GM11168 (cell line): Measurements from ENCODE around the gene TBKBP1.

Experiments
- in situ Hi-C: fragments of 300-500 bp; cut with MboI; formaldehyde crosslinking; loops from one replicate; pipeline ENCODE4 v1.12.0; 2022; ENCODE audit warnings: low sequenced_read_pairs; ENCODE audit not compliant: unreplicated experiment

TBKBP1 gene

DNA sequence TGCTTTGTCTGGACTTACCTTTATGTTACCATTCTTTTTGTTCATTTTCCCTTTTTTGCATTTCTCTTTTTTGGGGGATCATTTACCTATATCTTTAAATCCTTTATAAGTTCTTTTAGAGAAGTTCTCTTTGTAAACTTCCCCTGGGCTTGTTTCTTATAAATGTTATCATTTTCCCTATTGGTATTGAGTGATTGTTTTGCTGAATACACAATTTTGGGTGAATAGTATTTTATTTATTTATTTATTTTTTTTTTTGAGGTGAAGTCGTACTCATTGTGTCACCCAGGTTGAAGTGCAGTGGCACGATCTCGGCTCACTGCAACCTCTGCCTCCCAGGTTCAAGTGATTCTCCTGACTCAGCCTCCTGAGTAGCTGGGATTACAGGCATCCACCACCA, 57.5 kb downstream of the TBKBP1 start:
- in situ Hi-C loops = no loop called here

DNA sequence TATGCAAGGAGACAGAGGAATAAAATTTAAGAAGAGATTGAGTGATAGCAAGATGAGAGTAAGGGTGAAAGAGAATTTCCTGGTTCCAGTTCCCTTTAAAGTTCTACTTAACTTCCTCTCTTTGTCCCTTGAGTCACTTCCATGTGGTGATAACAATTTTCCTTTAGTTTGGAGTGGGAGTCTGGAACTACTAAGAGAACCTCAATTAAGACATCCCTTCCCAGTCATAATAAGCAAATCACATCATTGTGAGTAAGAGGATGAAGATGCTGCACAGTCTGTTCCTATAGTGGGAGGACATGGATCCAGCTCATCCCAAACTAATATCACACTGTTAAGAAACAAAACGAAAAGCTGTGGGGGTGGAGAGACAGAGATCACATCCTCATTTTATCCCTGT, 63.4 kb downstream of the TBKBP1 start:
- in situ Hi-C loops = no loop called here

DNA sequence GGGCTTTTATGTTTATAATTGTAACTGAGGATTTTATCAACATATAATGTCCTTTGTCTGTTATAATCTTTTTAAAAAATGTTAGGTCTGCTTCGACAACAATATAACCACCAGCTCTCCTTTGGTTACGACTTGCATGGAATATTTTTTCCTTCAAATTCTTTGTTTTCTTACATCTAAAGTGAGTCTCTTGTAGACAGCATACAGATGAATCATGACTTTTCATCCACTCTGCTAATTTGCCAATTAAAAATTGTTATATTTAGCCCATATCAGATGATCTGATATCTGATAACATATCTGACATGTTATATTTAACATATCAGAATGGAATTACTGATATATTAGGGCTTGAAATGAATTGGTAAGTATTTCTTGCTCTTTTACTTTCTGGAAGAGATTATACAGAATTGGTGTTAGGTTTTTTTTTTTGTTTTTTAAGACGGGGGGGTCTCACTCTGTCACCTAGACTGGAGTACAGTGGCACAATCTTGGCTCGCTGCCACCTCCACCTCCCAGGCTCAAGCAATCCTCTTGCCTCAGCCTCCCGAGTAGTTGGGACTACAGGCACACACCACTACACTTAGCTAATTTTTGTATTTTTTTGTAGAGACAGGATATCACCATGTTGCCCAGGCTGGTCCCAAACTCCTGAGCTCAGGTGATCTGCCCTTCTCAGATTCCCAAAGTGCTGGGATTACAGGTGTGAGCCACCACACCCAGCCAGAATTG, 66.6 kb downstream of the TBKBP1 start:
- in situ Hi-C loops = no loop called here
